ENCODE measurements around the gene SENP7.
"Not testable (repeated sequence)": the region's sequence is repeated elsewhere in the genome, so short reads cannot be mapped to it uniquely, and the experiment has no call there.

SENP7 gene, protein sequence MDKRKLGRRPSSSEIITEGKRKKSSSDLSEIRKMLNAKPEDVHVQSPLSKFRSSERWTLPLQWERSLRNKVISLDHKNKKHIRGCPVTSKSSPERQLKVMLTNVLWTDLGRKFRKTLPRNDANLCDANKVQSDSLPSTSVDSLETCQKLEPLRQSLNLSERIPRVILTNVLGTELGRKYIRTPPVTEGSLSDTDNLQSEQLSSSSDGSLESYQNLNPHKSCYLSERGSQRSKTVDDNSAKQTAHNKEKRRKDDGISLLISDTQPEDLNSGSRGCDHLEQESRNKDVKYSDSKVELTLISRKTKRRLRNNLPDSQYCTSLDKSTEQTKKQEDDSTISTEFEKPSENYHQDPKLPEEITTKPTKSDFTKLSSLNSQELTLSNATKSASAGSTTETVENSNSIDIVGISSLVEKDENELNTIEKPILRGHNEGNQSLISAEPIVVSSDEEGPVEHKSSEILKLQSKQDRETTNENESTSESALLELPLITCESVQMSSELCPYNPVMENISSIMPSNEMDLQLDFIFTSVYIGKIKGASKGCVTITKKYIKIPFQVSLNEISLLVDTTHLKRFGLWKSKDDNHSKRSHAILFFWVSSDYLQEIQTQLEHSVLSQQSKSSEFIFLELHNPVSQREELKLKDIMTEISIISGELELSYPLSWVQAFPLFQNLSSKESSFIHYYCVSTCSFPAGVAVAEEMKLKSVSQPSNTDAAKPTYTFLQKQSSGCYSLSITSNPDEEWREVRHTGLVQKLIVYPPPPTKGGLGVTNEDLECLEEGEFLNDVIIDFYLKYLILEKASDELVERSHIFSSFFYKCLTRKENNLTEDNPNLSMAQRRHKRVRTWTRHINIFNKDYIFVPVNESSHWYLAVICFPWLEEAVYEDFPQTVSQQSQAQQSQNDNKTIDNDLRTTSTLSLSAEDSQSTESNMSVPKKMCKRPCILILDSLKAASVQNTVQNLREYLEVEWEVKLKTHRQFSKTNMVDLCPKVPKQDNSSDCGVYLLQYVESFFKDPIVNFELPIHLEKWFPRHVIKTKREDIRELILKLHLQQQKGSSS

GRCh38 chr3:101512646-101513418 lies at the start of gene SENP7:
Gene SENP7, minus strand, starts transcription at chr3:101513212. Its CDS starts 82 bp downstream, at chr3:101513130.
- DNase-seq (ENCODE audit: low spot score): peak; percentile 75

DNA sequence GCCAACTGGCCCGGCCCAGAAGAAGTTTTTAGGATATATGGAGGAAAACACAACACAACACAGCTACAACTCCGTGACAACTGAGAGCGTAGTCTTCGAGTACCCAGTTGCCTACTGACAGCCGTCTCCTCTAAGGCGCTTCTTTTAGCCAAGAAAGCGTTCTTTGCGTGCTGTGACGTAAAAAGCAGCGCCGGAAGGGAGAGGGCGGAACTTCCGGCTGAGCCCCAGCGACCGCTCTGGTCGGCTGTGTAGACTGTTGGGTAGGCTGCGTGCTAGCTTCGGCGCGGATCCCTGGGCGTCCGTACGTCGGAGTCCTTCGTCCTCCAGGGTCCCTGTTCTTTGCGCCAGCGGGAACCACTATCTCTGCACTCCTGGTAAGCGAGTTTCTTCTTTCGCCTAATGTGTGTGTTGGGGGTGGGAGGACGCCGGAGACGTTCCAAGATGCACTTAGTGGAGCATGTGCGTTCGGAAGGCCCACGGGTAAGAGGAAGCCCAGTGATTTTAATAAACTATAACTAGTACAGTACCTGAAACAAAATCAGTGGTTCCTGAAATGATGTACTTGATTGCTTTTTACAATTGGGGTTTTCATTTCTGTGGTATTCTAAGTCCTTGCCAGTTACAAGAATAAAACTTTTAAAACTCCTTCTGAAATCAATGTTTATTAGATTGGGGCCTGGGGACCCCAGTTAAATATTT lies 48.8 kb upstream of the SENP7 start, which contains the start of gene TRMT10C:
Gene TRMT10C, plus strand, starts transcription at position 239 of the 699 bp plus-strand sequence. CDS start 2,914 bp downstream, outside the sequence.
- peak; percentile 94 for DNase-seq (ENCODE audit: low spot score)

GRCh38 chr3:101556064-101556463 lies 43.1 kb upstream of the SENP7 start:
- DNase-seq (ENCODE audit: low spot score): no peak

DNA sequence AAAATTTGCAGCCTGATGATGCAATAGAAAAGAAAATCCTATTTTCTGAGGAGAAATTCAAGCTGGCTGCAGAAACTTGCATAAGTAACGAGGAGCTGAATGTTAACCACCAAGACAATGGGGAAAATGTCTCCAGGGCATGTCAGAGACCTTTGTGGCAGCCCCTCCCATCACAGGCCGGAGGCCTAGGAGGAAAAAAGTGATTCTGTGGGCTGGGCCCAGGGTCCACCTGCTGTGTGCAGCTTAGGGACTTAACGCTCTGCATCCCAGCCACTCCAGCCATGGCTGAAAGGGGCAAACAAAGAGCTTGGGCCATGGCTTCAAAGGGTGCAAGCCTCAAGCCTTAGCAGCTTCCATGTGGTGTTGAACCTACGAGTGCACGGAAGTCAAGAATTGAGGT lies 40.4 kb upstream of the SENP7 start:
- DNase-seq (ENCODE audit: low spot score): not testable (repeated sequence)

DNA sequence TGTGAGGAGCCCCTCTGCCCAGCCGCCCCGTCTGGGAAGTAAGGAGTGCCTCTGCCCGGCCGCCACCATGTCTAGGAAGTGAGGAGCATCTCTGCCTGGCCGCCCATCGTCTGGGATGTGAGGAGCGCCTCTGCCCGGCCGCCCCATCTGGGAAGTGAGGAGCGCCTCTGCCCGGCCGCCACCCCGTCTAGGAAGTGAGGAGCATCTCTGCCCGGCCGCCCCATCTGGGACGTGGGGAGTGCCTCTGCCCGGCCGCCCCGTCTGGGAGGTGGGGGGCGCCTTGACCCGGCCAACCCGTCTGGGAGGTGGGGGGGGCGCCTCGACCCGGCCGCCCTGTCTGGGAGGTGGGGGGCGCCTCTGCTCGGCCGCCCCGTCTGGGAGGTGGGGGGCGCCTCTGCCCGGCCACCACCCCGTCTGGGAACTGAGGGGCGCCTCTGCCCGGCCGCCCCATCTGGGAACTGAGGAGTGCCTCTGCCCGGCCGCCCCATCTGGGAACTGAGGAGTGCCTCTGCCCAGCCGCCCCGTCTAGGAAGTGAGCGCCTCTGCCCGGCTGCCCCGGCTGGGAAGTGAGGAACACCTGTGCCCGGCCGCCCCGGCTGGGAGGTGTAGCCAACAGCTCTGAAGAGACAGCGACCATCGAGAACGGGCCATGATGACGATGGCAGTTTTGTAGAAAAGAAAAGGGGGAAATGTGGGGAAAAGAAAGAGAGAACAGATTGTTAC lies 38.5 kb upstream of the SENP7 start:
- DNase-seq (ENCODE audit: low spot score): not testable (repeated sequence)

DNA sequence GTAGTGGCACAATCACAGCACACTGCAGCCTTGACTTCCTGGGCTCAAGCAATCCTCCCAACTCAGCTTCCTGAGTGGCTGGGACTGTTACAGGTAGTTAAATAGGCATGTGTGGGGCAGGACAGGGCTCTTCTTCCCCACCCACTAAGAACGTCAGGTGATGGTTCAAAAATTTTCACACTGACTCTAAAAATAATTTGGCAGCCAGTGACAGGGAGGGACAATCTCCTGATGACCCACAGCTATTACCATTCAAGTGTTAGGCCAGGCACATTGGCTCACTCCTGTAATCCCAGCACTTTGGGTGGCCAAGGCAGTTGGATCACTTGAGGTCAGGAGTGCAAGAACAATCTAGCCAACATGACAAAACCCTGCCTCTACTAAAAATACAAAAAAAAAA lies 36.5 kb upstream of the SENP7 start:
- DNase-seq (ENCODE audit: low spot score): no peak

DNA sequence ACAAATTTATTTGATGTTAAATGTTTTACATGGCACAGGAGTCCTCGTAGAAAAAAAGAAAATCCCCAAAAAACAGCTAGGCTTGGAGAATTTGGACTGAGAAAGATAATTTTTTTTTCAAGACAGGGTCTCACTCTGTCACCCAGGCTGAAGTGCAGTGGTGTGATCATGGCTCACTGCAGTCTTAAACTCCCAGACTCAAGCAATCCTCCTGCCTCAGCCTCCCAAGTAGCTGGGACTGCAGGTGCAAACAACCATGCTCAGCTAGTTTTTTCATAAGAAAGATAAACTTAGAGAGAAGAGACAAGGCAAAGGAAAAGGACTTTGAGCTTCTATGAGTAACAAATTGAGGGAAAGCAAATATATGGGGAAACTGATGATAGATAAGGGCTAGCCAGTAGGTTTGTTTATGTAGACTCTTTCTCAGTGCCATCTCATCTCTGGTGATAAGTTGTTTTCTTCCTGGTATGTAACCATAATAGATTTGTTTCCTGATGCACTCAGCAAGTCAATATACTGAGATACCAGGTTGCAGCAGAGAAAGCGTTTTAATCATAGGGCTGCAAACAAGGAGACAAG lies 35.6 kb upstream of the SENP7 start:
- no peak for DNase-seq (ENCODE audit: low spot score)

DNA sequence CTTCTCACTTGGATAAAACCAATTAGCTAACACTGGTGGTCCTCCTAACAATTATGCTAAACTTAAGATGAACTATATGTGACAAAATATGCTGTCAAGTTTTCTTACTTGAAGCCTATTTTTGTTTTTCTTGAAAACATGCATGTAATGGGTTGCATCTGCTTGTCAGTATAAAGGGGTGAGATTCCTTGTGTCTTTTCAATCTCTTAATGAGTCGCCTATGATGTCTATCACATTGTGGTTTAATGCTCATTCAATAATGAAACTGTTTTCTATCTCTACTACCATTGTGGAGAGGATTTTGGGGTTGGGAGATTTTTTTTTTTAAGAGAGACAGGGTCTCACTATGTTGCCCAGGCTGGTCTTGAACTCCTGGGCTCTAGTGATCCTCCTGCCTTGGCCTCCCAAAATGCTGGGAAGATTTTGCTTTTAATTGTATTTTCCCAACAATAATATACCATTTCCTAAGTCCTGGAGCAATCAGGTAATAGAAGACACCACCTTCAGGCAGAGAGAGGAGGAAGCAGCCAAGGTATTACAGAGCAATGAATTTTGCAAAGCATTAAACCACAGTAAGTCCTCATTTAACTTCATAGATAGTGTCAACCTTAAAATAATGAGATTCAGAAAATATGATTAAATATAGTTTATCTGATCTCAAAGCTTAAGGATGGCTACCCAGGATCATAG lies 31.3 kb upstream of the SENP7 start:
- no peak for DNase-seq (ENCODE audit: low spot score)

DNA sequence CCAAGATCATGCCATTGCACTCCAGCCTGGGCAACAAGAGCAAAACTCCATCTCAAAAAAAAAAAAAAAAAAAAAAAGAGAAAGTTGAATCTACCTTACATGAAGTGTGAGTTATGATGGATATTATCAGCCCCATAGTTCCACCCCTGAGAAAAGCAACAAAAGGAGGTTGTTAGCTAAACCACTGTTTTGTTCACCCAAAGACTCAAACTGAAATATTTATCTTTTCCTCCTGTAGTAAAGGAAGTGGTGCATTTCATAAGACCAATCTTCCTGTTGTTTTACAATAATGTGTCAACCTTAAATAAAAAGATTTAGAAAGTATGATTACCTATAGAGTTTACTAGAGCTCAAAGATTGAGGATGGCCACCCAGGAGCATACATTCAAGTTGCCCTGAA lies 29.9 kb upstream of the SENP7 start:
- DNase-seq (ENCODE audit: low spot score): peak; percentile 22

- DNase-seq (ENCODE audit: low spot score): not testable (repeated sequence)
These were observed 23.9 kb upstream of the SENP7 start for GRCh38 chr3:101536955-101537354.

DNA sequence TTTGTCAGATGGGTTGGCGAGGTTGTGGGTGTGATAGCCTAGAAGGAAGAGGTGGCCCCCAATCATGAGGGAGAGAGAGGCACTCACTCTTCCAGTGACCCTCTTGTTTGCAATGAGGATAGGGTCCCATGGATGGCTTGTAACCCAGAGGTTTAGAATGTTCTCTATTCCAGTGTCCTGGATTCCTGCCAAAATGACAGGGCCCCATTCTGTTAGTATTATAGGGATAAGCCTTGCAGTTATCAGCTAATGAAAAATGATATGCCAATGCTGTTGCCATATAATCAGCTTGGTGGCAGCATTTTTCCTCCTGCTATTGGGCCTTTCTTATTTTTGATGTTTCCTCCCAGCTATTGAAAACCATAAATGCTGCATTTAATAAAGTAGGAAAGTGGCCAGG lies 23.3 kb upstream of the SENP7 start:
- no peak for DNase-seq (ENCODE audit: low spot score)

- no peak for DNase-seq (ENCODE audit: low spot score)
These were observed 22.2 kb upstream of the SENP7 start for GRCh38 chr3:101535221-101535620.

DNA sequence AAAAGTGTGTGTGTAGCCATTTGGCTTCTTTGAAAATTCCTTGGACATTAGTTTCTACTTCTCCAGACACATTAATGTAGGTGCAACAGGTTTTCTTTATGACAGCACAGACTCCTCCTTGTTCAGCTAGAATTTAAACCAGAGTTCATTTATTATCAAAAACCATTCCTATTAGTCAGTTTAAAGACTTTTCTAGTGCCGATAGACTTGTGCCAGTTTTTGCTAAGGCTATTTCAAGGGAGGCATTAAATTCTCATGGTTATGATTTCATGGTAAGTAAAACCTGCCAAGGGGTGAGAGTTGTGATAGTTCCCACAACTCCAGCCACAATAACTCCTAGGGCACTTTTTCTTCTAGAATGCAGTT lies 20.6 kb upstream of the SENP7 start:
- DNase-seq (ENCODE audit: low spot score): no peak

DNA sequence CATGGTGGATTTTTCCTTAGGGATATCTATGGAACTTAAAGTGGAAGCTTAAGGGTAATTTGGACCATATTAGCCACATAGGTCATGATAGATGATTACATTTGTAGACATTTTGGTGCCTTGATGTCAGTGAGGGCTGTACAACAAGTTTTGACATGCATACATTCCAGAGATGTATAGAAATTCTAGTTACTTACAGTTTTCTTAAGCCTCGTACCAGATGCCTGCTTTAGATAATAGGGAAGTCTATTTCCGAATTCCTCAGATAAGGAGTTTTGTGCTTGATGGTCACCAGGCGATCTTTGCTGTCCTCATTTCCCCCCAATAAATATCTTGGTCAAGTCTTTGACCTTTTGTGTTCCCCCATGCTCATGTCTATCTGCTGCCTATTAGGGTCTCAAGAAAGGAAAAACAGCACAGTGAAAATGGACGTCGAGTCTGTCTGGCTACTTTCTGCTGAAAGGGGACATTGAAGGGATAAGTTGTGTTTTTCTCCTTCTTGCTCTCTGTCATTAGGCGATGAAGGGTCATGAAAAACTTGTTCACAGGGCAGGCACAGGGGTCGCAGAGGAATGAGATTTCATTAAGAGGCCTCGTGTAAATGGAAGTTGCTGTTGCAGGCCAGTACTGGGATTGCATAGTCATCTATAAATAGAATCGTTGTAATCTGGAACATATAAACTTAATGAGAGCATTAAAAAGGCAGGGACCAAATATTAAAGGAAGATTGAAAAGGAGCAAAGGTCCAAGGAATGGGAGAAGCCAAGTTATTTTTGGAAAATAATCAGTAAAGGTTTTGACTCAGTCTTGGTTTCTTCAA lies 20.0 kb upstream of the SENP7 start:
- no peak for DNase-seq (ENCODE audit: low spot score)

DNA sequence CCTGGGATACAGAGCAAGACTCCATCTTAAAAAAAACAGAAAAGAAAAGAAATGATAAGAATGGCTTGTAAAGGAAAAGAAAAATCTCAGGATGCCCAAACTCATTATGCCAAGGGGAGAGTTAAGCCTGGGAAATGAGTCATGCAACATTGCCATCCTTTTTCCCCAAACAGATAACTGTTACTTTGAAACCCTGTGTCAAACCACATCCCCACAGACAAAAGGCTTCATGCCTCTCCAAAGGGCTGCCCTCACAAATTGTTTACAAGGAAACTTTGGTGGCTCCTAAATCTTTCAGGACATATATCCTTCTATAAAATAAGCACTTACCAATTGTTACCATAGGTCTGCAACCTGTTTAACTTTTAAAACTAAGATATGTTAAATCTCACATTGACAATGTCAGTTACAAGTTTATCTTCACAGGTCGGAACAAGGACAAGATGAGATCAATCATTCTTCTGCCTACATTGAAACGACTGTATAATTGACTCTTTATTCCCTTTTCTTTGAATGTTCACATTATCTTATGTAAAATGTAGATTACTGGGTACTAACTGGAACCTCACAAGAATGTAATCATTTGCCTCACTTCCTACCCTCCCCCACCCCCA lies 18.6 kb upstream of the SENP7 start:
- DNase-seq (ENCODE audit: low spot score): peak; percentile 56

GRCh38 chr3:101530686-101531047 lies 17.7 kb upstream of the SENP7 start:
- DNase-seq (ENCODE audit: low spot score): peak; percentile 35

DNA sequence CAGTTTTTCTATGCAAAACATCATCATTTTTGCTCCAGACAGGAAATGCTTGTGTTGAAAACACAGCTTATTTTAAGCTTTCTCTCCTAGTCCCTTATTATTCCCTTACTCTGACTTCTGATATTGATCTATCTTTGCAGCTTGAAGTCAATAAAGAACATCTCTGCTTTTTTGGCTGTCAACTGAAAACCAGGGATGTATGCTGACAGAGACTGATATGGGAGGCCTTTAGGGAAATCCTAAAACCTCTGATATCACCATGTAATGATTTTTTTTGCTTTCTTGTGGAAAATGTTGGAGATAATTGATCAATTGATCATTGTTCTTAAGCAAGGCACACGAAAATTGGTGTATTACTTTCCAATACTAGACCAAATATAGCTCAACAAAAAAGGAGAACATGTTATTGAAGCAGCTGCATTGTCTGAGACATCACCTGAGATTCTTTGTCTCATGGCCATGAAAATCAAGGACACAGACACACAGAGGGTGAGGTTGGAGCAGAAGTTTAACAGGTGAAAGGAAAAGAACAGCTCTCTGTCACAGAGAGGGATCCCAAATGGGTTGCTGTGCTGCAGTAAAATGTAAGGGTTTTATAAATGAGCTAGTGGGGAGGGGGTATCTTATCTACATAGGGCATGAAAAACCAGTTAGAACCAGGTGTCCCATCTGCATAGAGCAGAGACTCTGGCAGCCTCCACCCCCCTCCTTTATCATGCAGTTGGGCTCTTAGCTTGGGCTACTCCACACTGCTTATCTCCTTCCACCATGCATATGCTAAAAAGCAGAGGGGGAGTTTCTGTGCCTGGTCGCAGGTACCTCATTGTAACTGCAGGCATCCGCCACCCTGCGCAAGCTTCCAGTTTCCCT lies 17.0 kb upstream of the SENP7 start:
- DNase-seq (ENCODE audit: low spot score): no peak
